Measurements from ENCODE around the gene MARK2.
A peak's percentile ranks its signal among the peaks of the same experiment; 100 is the strongest.

The MARK2 gene

GRCh38 chr11:63875506-63876065 lies 36.7 kb downstream of the MARK2 start:
- Histone ChIP-seq H3K36me3 (ENCODE audit: control insufficient read depth, insufficient read depth, low read length) (no peaks in the 10 kb centered on the region), H3K27me3 (replicated peaks; ENCODE audit: control insufficient read depth, insufficient read depth, low read length, poor library complexity, severe bottlenecking) (no peaks in the 10 kb centered on the region), H3K4me1 (ENCODE audit: control insufficient read depth, insufficient read depth, low read length, poor library complexity, severe bottlenecking) (peaks cover 30% of the 10 kb centered on the region), H3K27ac (ENCODE audit: insufficient read depth, low read length, poor library complexity, severe bottlenecking) (no peak overlapping the region), H3K4me3 (ENCODE audit: insufficient read depth, low read depth, low read length, poor library complexity, severe bottlenecking) (no peak overlapping the region), H3K9me3 (ENCODE audit: control insufficient read depth, low read length) (no peaks in the 10 kb centered on the region)
- no peak for DNase-seq

DNA sequence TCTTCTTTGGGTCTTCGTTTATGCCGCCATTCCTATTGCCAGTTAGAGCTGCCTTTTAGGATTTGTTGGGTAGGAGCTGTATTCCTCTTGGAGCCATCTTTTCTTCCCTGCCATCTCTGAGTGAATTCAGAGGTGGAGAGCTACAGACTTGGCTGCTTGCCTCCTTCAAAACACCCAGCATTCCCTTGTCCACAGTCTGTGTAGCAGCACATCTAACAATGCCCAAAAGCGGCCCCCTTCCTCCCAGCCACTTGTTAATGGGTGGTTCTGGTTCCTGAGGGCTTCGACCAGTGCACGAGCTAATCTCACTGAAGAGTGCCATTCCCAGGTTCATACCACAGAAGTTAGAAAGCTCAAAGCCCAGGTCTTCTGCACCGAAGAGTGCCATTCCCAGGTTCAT lies 37.7 kb downstream of the MARK2 start:
- no peak for DNase-seq
- Histone ChIP-seq H3K27me3 (replicated peaks; ENCODE audit: control insufficient read depth, insufficient read depth, low read length, poor library complexity, severe bottlenecking) (no peaks in the 10 kb centered on the region), H3K36me3 (ENCODE audit: control insufficient read depth, insufficient read depth, low read length) (no peaks in the 10 kb centered on the region), H3K27ac (ENCODE audit: insufficient read depth, low read length, poor library complexity, severe bottlenecking) (no peak overlapping the region), H3K4me1 (ENCODE audit: control insufficient read depth, insufficient read depth, low read length, poor library complexity, severe bottlenecking) (peaks cover 25% of the 10 kb centered on the region), H3K9me3 (ENCODE audit: control insufficient read depth, low read length) (no peaks in the 10 kb centered on the region), H3K4me3 (ENCODE audit: insufficient read depth, low read depth, low read length, poor library complexity, severe bottlenecking) (no peak overlapping the region)

- Histone ChIP-seq H3K4me1 (ENCODE audit: control insufficient read depth, insufficient read depth, low read length, poor library complexity, severe bottlenecking) (peaks cover 23% of the 10 kb centered on the region), H3K9me3 (ENCODE audit: control insufficient read depth, low read length) (no peaks in the 10 kb centered on the region), H3K36me3 (ENCODE audit: control insufficient read depth, insufficient read depth, low read length) (no peaks in the 10 kb centered on the region), H3K27ac (ENCODE audit: insufficient read depth, low read length, poor library complexity, severe bottlenecking) (no peak overlapping the region), H3K27me3 (replicated peaks; ENCODE audit: control insufficient read depth, insufficient read depth, low read length, poor library complexity, severe bottlenecking) (no peaks in the 10 kb centered on the region), H3K4me3 (ENCODE audit: insufficient read depth, low read depth, low read length, poor library complexity, severe bottlenecking) (no peak overlapping the region)
- no peak for DNase-seq
Observed at GRCh38 chr11:63877658-63878241, 38.8 kb downstream of the MARK2 start.

DNA sequence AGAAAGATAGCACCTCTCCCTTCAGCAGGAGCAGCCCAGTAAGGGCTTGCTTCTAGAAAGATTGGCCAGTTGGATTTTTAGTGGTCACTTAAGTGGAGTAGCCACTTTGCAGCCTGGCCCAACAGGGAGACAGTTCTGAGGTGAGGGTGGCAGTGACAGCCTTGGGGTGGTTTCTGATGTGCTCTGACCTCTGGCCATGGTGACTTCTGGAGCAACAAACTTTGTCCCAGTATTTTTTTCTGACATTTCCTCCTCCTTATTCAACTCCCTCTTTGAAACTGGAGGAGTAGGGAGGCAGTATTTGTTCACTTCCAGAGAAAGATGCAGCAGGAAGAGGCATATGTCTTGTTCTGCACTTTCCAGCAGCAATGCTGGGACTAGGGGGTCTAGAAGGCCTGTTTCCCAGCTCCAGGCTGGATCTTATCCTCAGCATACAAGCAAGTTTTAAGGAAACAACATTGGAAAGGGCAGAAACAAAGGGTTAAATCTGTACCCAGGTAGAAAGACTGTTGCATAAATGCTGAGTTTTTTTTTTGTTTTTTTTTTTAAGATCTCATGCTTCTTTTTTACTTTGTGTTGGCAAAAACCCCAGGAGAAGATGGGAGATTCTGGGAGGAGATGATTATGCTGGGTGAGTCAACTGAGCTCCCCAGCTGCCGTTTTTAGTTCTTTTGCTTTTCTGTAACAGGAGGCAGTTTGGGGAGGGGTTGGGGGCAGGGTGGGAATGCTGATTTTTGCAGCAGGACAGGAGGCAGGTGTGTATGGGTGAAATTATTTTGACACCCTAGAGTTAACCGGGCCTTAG lies 40.9 kb downstream of the MARK2 start:
- Histone ChIP-seq H3K4me1 (ENCODE audit: control insufficient read depth, insufficient read depth, low read length, poor library complexity, severe bottlenecking) (peaks cover 20% of the 10 kb centered on the region), H3K27ac (ENCODE audit: insufficient read depth, low read length, poor library complexity, severe bottlenecking) (no peak overlapping the region), H3K4me3 (ENCODE audit: insufficient read depth, low read depth, low read length, poor library complexity, severe bottlenecking) (no peak overlapping the region)

GRCh38 chr11:63880403-63880790 lies 41.5 kb downstream of the MARK2 start:
- no peak overlapping the region for H3K27ac ChIP-seq (ENCODE audit: insufficient read depth, low read length, poor library complexity, severe bottlenecking)
- H3K27me3 ChIP-seq (replicated peaks; ENCODE audit: control insufficient read depth, insufficient read depth, low read length, poor library complexity, severe bottlenecking): no peaks in the 10 kb centered on the region
- H3K36me3 ChIP-seq (ENCODE audit: control insufficient read depth, insufficient read depth, low read length): no peaks in the 10 kb centered on the region
- H3K9me3 ChIP-seq (ENCODE audit: control insufficient read depth, low read length): no peaks in the 10 kb centered on the region
- no peak overlapping the region for H3K4me3 ChIP-seq (ENCODE audit: insufficient read depth, low read depth, low read length, poor library complexity, severe bottlenecking)
- peaks cover 20% of the 10 kb centered on the region for H3K4me1 ChIP-seq (ENCODE audit: control insufficient read depth, insufficient read depth, low read length, poor library complexity, severe bottlenecking)
- no peak for DNase-seq

More for the DNA sequence above, 40.9 kb downstream of the MARK2 start:
- Histone ChIP-seq H3K27me3 (replicated peaks; ENCODE audit: control insufficient read depth, insufficient read depth, low read length, poor library complexity, severe bottlenecking) (no peaks in the 10 kb centered on the region), H3K9me3 (ENCODE audit: control insufficient read depth, low read length) (no peaks in the 10 kb centered on the region), H3K36me3 (ENCODE audit: control insufficient read depth, insufficient read depth, low read length) (no peaks in the 10 kb centered on the region)
- DNase-seq: no peak

DNA sequence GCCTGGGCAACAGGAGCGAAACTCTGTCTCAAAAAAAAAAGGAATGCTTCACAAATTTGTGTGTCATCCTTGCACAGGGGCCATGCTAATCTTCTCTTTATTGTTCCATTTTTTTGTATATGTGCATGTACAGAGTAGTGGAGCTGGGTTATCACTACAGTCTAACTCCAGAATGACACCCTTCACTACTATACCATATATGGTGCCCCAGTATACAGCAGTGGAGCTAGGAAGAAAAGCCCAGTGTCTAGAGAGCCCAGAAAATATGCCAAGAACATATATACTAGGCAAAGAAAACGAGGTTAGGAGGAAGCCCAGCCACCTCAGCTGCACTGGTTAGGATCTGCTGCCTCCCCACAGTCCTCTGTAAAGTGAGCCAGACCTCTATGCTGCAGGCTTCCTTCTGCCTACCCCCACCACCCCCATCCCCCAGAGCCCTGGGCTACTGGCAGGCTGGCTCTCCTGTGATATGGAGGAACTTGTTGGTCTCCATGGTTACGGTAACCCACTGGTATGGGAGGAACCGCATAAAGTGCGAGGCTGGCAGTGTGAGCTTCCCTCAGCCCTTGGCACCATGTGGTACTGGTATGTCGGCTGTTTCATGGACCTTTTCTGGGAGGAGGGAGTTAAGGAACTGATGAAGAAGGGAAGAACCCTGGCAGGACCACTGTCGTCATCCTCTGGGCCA lies 43.8 kb downstream of the MARK2 start:
- Histone ChIP-seq H3K4me1 (ENCODE audit: control insufficient read depth, insufficient read depth, low read length, poor library complexity, severe bottlenecking) (peaks cover 28% of the 10 kb centered on the region), H3K27me3 (replicated peaks; ENCODE audit: control insufficient read depth, insufficient read depth, low read length, poor library complexity, severe bottlenecking) (no peaks in the 10 kb centered on the region), H3K9me3 (ENCODE audit: control insufficient read depth, low read length) (no peaks in the 10 kb centered on the region), H3K36me3 (ENCODE audit: control insufficient read depth, insufficient read depth, low read length) (no peaks in the 10 kb centered on the region), H3K27ac (ENCODE audit: insufficient read depth, low read length, poor library complexity, severe bottlenecking) (peak overlapping the region; percentile 32), H3K4me3 (ENCODE audit: insufficient read depth, low read depth, low read length, poor library complexity, severe bottlenecking) (no peak overlapping the region)
- no peak for DNase-seq

GRCh38 chr11:63883791-63884190 lies 44.9 kb downstream of the MARK2 start:
- Histone ChIP-seq H3K9me3 (ENCODE audit: control insufficient read depth, low read length) (no peaks in the 10 kb centered on the region), H3K4me1 (ENCODE audit: control insufficient read depth, insufficient read depth, low read length, poor library complexity, severe bottlenecking) (peaks cover 34% of the 10 kb centered on the region), H3K36me3 (ENCODE audit: control insufficient read depth, insufficient read depth, low read length) (no peaks in the 10 kb centered on the region), H3K4me3 (ENCODE audit: insufficient read depth, low read depth, low read length, poor library complexity, severe bottlenecking) (no peak overlapping the region), H3K27me3 (replicated peaks; ENCODE audit: control insufficient read depth, insufficient read depth, low read length, poor library complexity, severe bottlenecking) (no peaks in the 10 kb centered on the region), H3K27ac (ENCODE audit: insufficient read depth, low read length, poor library complexity, severe bottlenecking) (no peak overlapping the region)
- no peak for DNase-seq

- no peaks in the 10 kb centered on the region for H3K36me3 ChIP-seq (ENCODE audit: control insufficient read depth, insufficient read depth, low read length)
- H3K27ac ChIP-seq (ENCODE audit: insufficient read depth, low read length, poor library complexity, severe bottlenecking): no peak overlapping the region
- no peaks in the 10 kb centered on the region for H3K27me3 ChIP-seq (replicated peaks; ENCODE audit: control insufficient read depth, insufficient read depth, low read length, poor library complexity, severe bottlenecking)
- H3K4me1 ChIP-seq (ENCODE audit: control insufficient read depth, insufficient read depth, low read length, poor library complexity, severe bottlenecking): peaks cover 40% of the 10 kb centered on the region
- DNase-seq: no peak
- H3K9me3 ChIP-seq (ENCODE audit: control insufficient read depth, low read length): no peaks in the 10 kb centered on the region
- H3K4me3 ChIP-seq (ENCODE audit: insufficient read depth, low read depth, low read length, poor library complexity, severe bottlenecking): no peak overlapping the region
Observed at GRCh38 chr11:63884196-63884932, 45.5 kb downstream of the MARK2 start.

DNA sequence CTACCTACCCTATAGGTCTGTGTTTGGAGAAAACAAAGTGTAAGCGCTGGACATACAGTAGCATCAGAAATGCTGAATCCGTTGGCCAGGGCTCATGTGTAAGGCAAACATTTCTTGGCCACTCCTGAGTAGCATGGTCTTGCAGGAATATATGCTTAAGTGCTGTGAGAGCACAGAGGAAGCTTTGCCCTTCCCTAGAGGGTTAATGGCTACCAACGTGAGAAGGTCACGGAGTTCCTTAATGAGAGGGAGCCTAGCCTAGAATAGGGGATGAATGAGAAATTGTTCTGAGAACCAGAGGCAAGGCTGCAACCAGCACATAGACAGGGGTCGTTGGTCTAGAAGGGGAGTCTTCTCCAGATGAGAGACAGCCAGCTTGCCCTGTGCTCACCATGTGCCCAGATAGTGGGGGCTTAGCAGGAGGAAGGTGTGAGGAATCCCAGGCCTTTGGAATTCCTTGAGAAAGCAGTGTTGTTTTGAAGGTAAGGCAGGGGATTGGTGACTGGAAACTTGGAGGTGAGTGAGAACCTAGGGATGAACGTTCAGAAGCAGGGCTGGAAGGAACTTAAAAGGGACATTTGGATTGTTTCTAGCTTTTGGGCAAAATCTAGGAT lies 48.6 kb downstream of the MARK2 start:
- peak overlapping the region; percentile 72 for H3K27ac ChIP-seq (ENCODE audit: insufficient read depth, low read length, poor library complexity, severe bottlenecking)
- H3K36me3 ChIP-seq (ENCODE audit: control insufficient read depth, insufficient read depth, low read length): no peaks in the 10 kb centered on the region
- no peaks in the 10 kb centered on the region for H3K9me3 ChIP-seq (ENCODE audit: control insufficient read depth, low read length)
- peaks cover 61% of the 10 kb centered on the region for H3K4me1 ChIP-seq (ENCODE audit: control insufficient read depth, insufficient read depth, low read length, poor library complexity, severe bottlenecking)
- H3K4me3 ChIP-seq (ENCODE audit: insufficient read depth, low read depth, low read length, poor library complexity, severe bottlenecking): no peak overlapping the region
- H3K27me3 ChIP-seq (replicated peaks; ENCODE audit: control insufficient read depth, insufficient read depth, low read length, poor library complexity, severe bottlenecking): no peaks in the 10 kb centered on the region
- no peak for DNase-seq
